Mammary epithelial cell (primary cell): Measurements from ENCODE around the gene SH3D19.
"Not testable (repeated sequence)": the region's sequence is repeated elsewhere in the genome, so short reads cannot be mapped to it uniquely, and the experiment has no call there.

Source experiments
- CTCF ChIP-seq, 2 donors: IDR thresholded peaks in 1 of 2; conservative IDR thresholded peaks in 1 of 2; 2 replicates each; pipeline ENCODE4 v1.5.1; 2011 to 2012; ENCODE audit warnings: inconsistent platforms in 2 of 2, low read length in 2 of 2, mild to moderate bottlenecking in 2 of 2, control low read depth in 1 of 2, low read depth in 1 of 2; ENCODE audit not compliant: insufficient read depth in 1 of 2; ENCODE audit errors: extremely low read depth in 1 of 2
- EZH2 ChIP-seq: IDR thresholded peaks from 2 replicates; pipeline ENCODE4 v1.6.1; 2012; ENCODE audit warnings: low read length, inconsistent platforms, borderline replicate concordance

- TF ChIP-seq CTCF (conservative IDR thresholded peaks at IDR 0.05 in 1 of 2, IDR thresholded peaks at IDR 0.05 in 1 of 2; ENCODE audit: extremely low read depth in 1 of 2, insufficient read depth in 1 of 2, low read depth in 1 of 2, low read length in 2 of 2); EZH2: not testable (repeated sequence)
Measured at GRCh38 chr4:151255680-151256079, 69.7 kb downstream of the SH3D19 start.
